BLaER1 (cell line): Measurements from ENCODE around the gene ANXA10.
"Not testable (repeated sequence)": the region's sequence is repeated elsewhere in the genome, so short reads cannot be mapped to it uniquely, and the experiment has no call there.

Source experiments
- H3K27ac ChIP-seq: shearing (Covaris generic); formaldehyde crosslinking; 2 replicates; pipeline ENCODE4 v1.8.1; 2022
- H3K27me3 ChIP-seq: shearing (Covaris generic); formaldehyde crosslinking; 2 replicates; pipeline ENCODE4 v1.8.1; 2022
- H3K36me3 ChIP-seq: shearing (Covaris generic); formaldehyde crosslinking; 2 replicates; pipeline ENCODE4 v1.8.1; 2022
- H3K4me1 ChIP-seq: shearing (Covaris generic); formaldehyde crosslinking; 2 replicates; pipeline ENCODE4 v1.8.1; 2022
- H3K4me2 ChIP-seq: shearing (Covaris generic); formaldehyde crosslinking; 2 replicates; pipeline ENCODE4 v1.8.1; 2022
- H3K4me3 ChIP-seq: shearing (Covaris generic); formaldehyde crosslinking; 2 replicates; pipeline ENCODE4 v1.8.1; 2022
- H3K9ac ChIP-seq: shearing (Covaris generic); formaldehyde crosslinking; 2 replicates; pipeline ENCODE4 v1.8.1; 2022
- H3K9me3 ChIP-seq: shearing (Covaris generic); formaldehyde crosslinking; 2 replicates; pipeline ENCODE4 v1.8.1; 2022
- H4K20me1 ChIP-seq: shearing (Covaris generic); formaldehyde crosslinking; 2 replicates; pipeline ENCODE4 v1.8.1; 2022
- Cebpa-rat ChIP-seq: shearing (Covaris generic); IDR thresholded peaks from 2 replicates; pipeline ENCODE4 v1.8.1; 2022

The ANXA10 gene

DNA sequence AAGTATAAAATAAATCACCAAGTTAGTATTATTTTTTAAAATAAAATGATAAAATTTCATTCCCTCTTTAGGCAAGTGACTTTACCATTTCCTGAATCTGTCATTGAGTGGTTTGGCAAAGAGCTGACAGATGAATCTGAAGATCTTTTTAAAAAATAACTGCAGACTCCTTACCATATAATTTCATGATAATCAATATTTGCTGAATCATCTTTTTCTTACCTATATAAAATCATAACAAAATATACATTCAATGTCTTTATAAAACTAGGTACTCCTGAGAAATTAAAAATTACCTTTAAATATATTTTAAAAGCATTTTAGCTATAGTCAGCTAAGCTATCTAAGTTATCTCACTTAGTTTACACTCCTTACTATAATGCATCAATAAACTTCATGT lies 17.2 kb downstream of the ANXA10 start:
- Histone ChIP-seq H3K9ac (no peak overlapping the region), H3K4me1 (no peaks in the 10 kb centered on the region), H3K27ac (no peak overlapping the region), H3K4me2 (no peak overlapping the region), H3K27me3 (no peaks in the 10 kb centered on the region), H4K20me1 (no peaks in the 10 kb centered on the region), H3K36me3 (no peaks in the 10 kb centered on the region), H3K9me3 (no peaks in the 10 kb centered on the region), H3K4me3 (no peak overlapping the region)
- TF ChIP-seq Cebpa-rat = no peak

DNA sequence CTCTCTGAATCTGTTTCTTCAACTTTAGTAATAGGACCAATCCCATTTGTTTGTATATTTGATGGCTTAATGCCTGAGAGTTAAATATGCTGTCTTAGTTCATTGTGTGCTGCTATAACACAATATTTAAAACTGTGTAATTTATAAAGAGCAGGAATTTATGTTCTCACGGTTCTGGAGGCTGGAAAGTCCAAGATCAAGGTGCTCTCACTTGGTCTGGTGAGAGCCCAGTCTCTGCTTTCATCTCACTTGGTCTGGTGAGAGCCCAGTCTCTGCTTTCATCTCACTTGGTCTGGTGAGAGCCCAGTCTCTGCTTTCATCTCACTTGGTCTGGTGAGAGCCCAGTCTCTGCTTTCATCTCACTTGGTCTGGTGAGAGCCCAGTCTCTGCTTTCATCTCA lies 20.7 kb downstream of the ANXA10 start:
- not testable (repeated sequence) for H3K9ac ChIP-seq, H4K20me1 ChIP-seq, H3K4me3 ChIP-seq, H3K4me1 ChIP-seq, H3K27me3 ChIP-seq, H3K36me3 ChIP-seq, H3K9me3 ChIP-seq, H3K27ac ChIP-seq, H3K4me2 ChIP-seq

DNA sequence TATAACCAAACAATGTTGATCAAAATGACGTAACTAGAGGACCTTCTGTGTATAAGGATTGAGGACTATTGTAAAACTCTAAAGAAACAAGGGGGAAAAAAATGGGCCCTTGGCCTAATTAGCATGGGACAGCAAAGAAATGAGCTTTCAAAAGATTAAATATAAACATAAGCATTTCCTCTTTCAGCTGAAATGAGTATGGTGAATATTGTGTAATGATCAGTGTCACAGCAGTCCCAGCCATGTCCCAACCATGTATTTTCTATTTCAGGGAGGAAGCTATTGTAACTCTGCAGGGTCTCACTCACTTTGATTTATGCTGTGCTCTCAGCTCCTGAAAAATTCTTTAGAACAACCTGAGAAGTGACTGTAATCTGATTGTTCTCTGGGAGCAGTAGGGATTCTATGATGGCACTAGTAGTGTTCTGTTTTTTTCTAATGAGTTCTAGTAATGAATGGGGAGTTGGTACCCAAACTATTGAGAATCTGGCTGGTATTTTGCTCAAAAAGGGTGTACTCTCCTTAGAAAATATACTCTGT lies 25.8 kb downstream of the ANXA10 start:
- Histone ChIP-seq H3K4me1 (no peaks in the 10 kb centered on the region), H3K9ac (no peak overlapping the region), H3K9me3 (no peaks in the 10 kb centered on the region), H3K4me3 (no peak overlapping the region), H3K27me3 (no peaks in the 10 kb centered on the region), H3K4me2 (no peak overlapping the region), H4K20me1 (no peaks in the 10 kb centered on the region), H3K36me3 (no peaks in the 10 kb centered on the region), H3K27ac (no peak overlapping the region)
- no peak for TF ChIP-seq Cebpa-rat

DNA sequence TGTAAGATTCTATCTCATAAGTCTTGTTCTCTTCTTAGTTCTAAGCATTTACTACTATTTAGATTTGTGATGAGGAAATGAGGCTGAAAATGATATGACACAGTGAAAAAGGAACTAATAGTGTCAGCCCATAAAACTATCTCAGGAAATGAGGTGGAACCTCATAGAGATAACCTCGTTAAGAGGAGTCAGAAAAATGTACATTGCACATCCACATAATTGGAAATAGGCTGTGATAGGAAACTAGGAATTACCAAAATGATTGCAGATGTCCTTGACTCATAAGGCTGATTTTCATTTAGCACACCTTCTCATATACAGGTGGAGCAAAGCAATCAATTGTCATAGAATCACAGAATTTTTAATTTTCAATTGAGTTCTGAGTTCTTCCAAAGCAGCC lies 26.8 kb downstream of the ANXA10 start:
- no peaks in the 10 kb centered on the region for H3K27me3 ChIP-seq
- H3K9me3 ChIP-seq = no peaks in the 10 kb centered on the region
- H3K27ac ChIP-seq = no peak overlapping the region
- H3K4me3 ChIP-seq = no peak overlapping the region
- H3K4me1 ChIP-seq = no peaks in the 10 kb centered on the region
- no peak for TF ChIP-seq Cebpa-rat
- no peak overlapping the region for H3K4me2 ChIP-seq
- no peak overlapping the region for H3K9ac ChIP-seq
- no peaks in the 10 kb centered on the region for H4K20me1 ChIP-seq
- no peaks in the 10 kb centered on the region for H3K36me3 ChIP-seq

DNA sequence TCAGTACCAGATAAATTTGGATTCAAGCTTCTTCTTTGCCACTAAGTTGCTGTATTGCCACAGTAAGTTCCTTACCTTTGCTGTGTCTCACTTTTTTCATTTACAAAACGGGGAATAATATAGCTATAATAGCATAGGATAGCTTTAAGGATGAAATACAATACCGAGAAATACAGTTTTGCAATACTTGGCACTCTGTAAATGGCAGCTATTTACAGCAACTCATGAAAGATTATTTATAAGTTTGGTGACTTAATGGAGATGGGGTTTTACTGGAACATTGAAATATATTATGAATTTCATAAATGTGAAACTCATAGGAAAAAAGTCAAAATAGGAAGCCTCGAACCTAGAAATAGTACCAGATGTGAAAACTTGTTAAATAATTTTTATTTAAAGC lies 27.6 kb downstream of the ANXA10 start:
- Histone ChIP-seq H4K20me1 (no peaks in the 10 kb centered on the region), H3K4me2 (no peak overlapping the region), H3K9me3 (no peaks in the 10 kb centered on the region), H3K9ac (no peak overlapping the region), H3K4me3 (no peak overlapping the region), H3K4me1 (no peaks in the 10 kb centered on the region), H3K27me3 (no peaks in the 10 kb centered on the region), H3K27ac (no peak overlapping the region), H3K36me3 (no peaks in the 10 kb centered on the region)
- no peak for TF ChIP-seq Cebpa-rat

DNA sequence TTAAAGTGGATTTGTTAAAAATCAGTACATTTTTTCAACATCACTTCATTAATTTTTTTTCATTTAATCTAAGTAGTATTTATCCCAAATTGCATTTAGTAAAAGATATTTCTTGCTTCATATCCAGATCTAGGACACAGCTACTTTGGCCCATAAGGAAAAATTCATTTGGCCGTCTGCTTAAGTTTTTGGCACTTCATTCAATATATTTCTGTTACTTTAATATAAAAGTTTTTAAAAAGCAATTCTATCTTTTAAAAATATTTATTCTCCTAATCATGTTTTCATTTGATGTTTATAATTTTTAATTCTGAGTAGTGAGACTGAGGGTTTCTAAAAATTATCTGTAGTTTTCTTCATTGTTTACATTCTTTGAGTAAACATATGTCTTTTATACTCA lies 28.5 kb downstream of the ANXA10 start:
- Histone ChIP-seq H3K4me2 (no peak overlapping the region), H3K9me3 (no peaks in the 10 kb centered on the region), H3K36me3 (no peaks in the 10 kb centered on the region), H3K4me1 (no peaks in the 10 kb centered on the region), H3K4me3 (no peak overlapping the region), H3K27ac (no peak overlapping the region), H4K20me1 (no peaks in the 10 kb centered on the region), H3K27me3 (no peaks in the 10 kb centered on the region), H3K9ac (no peak overlapping the region)
- TF ChIP-seq Cebpa-rat = no peak

DNA sequence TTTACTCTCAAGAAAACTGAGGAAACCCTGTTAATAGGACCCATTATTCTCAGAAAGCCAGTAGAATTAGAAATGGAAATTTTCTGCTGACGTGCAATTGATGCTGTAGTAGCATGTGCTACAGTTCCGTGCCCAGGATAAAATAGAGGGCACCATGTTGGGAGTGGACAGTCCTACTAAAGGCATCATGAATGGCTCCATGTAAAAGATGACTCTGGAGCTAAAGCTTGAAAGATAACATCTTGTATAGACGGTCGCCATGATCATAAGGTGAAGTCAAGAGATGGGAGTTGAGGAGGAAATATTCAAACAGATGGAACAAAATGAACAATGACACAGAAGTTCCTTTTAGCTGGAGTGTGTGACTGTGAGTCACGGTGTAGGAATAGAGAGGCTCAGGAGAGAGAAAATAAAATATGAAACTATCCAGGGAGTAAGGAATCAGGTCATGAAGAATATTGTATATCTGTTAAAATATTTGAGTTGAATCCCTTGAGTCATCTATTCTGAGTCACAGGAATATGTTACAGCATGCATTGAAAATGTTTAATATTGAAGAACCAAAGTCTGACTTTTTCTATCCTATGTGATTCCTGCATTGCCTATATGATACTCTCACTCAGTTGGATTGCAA lies 31.8 kb downstream of the ANXA10 start:
- Histone ChIP-seq H3K4me2 (no peak overlapping the region), H3K4me3 (no peak overlapping the region), H3K27ac (no peak overlapping the region), H3K4me1 (no peaks in the 10 kb centered on the region), H3K27me3 (no peaks in the 10 kb centered on the region), H3K9me3 (no peaks in the 10 kb centered on the region), H3K9ac (no peak overlapping the region), H4K20me1 (no peaks in the 10 kb centered on the region), H3K36me3 (no peaks in the 10 kb centered on the region)
- no peak for TF ChIP-seq Cebpa-rat

DNA sequence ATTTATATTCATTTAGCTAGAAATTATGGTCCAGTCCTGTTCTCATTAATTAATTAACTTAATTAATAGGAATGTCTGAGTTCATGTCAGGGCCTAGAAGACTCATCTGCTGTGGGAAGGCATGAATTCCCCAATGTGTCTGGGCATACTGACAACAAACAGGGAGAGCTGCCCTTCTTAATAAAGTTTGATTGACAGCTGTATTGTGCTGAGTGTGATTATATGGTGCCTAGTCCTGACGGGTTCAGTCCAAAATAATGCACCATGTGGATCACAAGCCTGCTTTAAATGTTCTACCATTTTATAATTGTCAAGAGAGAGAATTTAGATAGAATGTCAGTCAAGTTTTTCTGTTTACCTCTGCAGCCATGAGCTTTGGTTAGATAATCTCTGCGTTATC lies 34.6 kb downstream of the ANXA10 start:
- Histone ChIP-seq H4K20me1 (no peaks in the 10 kb centered on the region), H3K27ac (no peak overlapping the region), H3K9me3 (no peaks in the 10 kb centered on the region), H3K4me1 (no peaks in the 10 kb centered on the region), H3K36me3 (no peaks in the 10 kb centered on the region), H3K4me3 (no peak overlapping the region), H3K9ac (no peak overlapping the region), H3K4me2 (no peak overlapping the region), H3K27me3 (no peaks in the 10 kb centered on the region)
- no peak for TF ChIP-seq Cebpa-rat

DNA sequence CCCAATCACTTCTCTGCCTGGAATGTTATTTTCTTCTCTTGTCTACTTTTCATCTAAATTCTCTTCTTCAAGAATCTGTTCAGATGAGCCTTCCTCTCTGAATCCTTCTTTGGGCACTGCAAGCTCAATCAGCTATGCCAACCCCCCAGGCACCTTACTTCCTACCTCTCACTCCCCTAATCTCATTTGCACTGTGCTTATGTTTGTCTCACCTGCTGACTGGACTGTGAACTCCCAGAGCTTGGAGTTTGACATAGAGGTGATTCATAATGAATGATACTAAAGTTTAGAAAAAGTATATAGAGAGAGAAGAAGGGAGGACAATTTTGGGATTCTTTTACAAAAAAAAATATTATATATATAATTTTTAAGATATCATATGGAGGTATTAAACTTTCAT lies 36.3 kb downstream of the ANXA10 start:
- no peak for TF ChIP-seq Cebpa-rat
- Histone ChIP-seq H3K27ac (no peak overlapping the region), H3K4me3 (no peak overlapping the region), H3K4me1 (no peaks in the 10 kb centered on the region), H3K27me3 (no peaks in the 10 kb centered on the region), H3K9ac (no peak overlapping the region), H3K36me3 (no peaks in the 10 kb centered on the region), H4K20me1 (no peaks in the 10 kb centered on the region), H3K4me2 (no peak overlapping the region), H3K9me3 (no peaks in the 10 kb centered on the region)

DNA sequence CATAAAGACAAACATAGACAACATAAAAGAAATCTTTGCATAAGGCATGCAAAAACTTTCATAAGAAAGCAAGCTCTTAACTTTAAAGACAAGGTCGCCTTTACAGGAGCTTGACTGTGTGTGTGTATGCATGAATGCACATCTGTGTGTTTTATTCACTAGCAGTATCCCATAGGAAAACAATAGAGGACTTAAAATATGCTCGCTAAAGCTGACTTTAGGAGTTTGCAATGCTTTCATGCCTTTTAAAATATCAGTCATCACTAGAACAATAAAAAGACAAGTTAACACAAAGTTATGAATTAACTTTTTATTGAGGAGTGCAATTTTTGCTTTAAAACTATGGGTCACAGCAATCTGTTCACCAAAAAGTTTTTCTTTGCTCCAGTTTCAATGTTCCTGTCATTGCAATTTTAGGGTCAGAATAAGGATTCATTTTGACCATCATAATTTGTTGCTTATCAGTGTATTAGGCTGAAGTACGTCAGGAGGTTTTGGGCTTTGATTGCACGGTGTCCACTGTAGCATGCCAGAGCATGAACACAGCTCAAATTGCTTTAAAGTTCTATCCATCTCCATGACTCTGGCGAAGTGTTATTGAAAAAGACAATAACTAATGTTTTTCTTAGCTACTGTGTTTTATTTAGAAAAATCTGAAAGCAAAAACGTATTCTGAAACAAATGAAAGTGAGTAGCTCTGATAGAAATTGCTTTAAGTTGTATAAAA lies 36.9 kb downstream of the ANXA10 start:
- no peak overlapping the region for H3K4me2 ChIP-seq
- no peak overlapping the region for H3K27ac ChIP-seq
- TF ChIP-seq Cebpa-rat = no peak
- H3K4me3 ChIP-seq = no peak overlapping the region
- H3K9ac ChIP-seq = no peak overlapping the region
- no peaks in the 10 kb centered on the region for H3K4me1 ChIP-seq
- H3K27me3 ChIP-seq = no peaks in the 10 kb centered on the region
- no peaks in the 10 kb centered on the region for H3K9me3 ChIP-seq
- H3K36me3 ChIP-seq = no peaks in the 10 kb centered on the region
- H4K20me1 ChIP-seq = no peaks in the 10 kb centered on the region
